Cortex of kidney (tissue), 1 donor: ENCODE results near the gene AOPEP.
"Not testable (repeated sequence)": the region's sequence is repeated elsewhere in the genome, so short reads cannot be mapped to it uniquely, and the experiment has no call there.

ENCODE experiments used
- DNase-seq: peaks from one replicate; lab custom pipeline; 2025; lab: John Stamatoyannopoulos, UW

AOPEP gene

GRCh38 chr9:94847486-94847885 is 121.0 kb downstream of the AOPEP start:
- DNase-seq = no peak

GRCh38 chr9:94848791-94849190 is 122.3 kb downstream of the AOPEP start:
- not testable (repeated sequence) for DNase-seq

- no peak for DNase-seq
Observed at GRCh38 chr9:94850540-94851434, 124.3 kb downstream of the AOPEP start.

GRCh38 chr9:94851467-94851866 is 125.0 kb downstream of the AOPEP start:
- no peak for DNase-seq

GRCh38 chr9:94851892-94852291 is 125.4 kb downstream of the AOPEP start:
- no peak for DNase-seq

GRCh38 chr9:94852373-94852772 is 125.9 kb downstream of the AOPEP start:
- DNase-seq = no peak

- DNase-seq = no peak
Observed at GRCh38 chr9:94853887-94854286, 127.4 kb downstream of the AOPEP start.

GRCh38 chr9:94855903-94856302 is 129.4 kb downstream of the AOPEP start:
- DNase-seq = no peak

GRCh38 chr9:94857791-94858190 is 131.3 kb downstream of the AOPEP start:
- DNase-seq = no peak

- DNase-seq = no peak
Observed at GRCh38 chr9:94859226-94859625, 132.7 kb downstream of the AOPEP start.

GRCh38 chr9:94859891-94860290 is 133.4 kb downstream of the AOPEP start:
- no peak for DNase-seq

GRCh38 chr9:94860678-94861588 is 134.4 kb downstream of the AOPEP start:
- DNase-seq = no peak

GRCh38 chr9:94861589-94862272 is 135.2 kb downstream of the AOPEP start:
- DNase-seq = no peak

GRCh38 chr9:94864196-94864595 is 137.7 kb downstream of the AOPEP start:
- DNase-seq = no peak

- no peak for DNase-seq
Observed at GRCh38 chr9:94864862-94865509, 138.5 kb downstream of the AOPEP start.

- no peak for DNase-seq
Observed at GRCh38 chr9:94865582-94866452, 139.3 kb downstream of the AOPEP start.

- no peak for DNase-seq
Observed at GRCh38 chr9:94866770-94867169, 140.3 kb downstream of the AOPEP start.

GRCh38 chr9:94867281-94867841 is 140.9 kb downstream of the AOPEP start:
- no peak for DNase-seq

- DNase-seq = no peak
Observed at GRCh38 chr9:94867842-94868312, 141.4 kb downstream of the AOPEP start.

- no peak for DNase-seq
Observed at GRCh38 chr9:94868464-94868863, 142.0 kb downstream of the AOPEP start.
